Stomach (tissue), 9 donors: Measurements from ENCODE around the gene DUSP9. TPM values are rescaled to one million over a fixed set of nuclear protein-coding genes. Genes with fewer than 3 reads are reported as not detected.

Source experiments
- DNase-seq, 2 donors: peaks; one replicate each; pipeline versions ENCODE4 v3.0.0 to v3.0.0-alpha.2; 2013 to 2019
- H3K27ac ChIP-seq, 5 donors: fragments of 200-600 bp in 4 of 5; sonication (generic) in 4 of 5; one replicate each; pipeline ENCODE4 v1.5.1; 2013 to 2019; ENCODE audit warnings: mild to moderate bottlenecking in 1 of 5, moderate library complexity in 1 of 5
- H3K27me3 ChIP-seq, 3 donors: fragments of 200-600 bp; sonication (generic); one replicate each; pipeline ENCODE4 v1.5.1; 2017 to 2019; ENCODE audit warnings: mixed run types in 1 of 3
- H3K36me3 ChIP-seq, 4 donors: fragments of 200-600 bp; sonication (generic); 1 replicate in 3 of 4; 2 replicates in 1 of 4; pipeline ENCODE4 v1.5.1; 2016 to 2019
- H3K4me1 ChIP-seq, 4 donors: fragments of 200-600 bp; sonication (generic); one replicate each; pipeline ENCODE4 v1.5.1; 2016 to 2019
- H3K4me3 ChIP-seq, 4 donors: fragments of 200-600 bp; sonication (generic) in 3 of 4; one replicate each; pipeline ENCODE4 v1.5.1; 2016 to 2019; ENCODE audit warnings: mild to moderate bottlenecking in 1 of 4
- H3K9me3 ChIP-seq, 4 donors: fragments of 200-600 bp; sonication (generic); one replicate each; pipeline ENCODE4 v1.5.1; 2016 to 2019
- CTCF ChIP-seq, 7 experiments: fragments of 450-650 bp in 4 of 7; fragments of 200-600 bp in 3 of 7; sonication (generic) in 3 of 7; IDR thresholded peaks; one replicate each; pipeline ENCODE4 v1.5.1; 2016 to 2019; ENCODE audit warnings: antibody characterized with exemption in 7 of 7, control low read depth in 2 of 7, mild to moderate bottlenecking in 1 of 7
- EP300 ChIP-seq: sonication (generic); formaldehyde crosslinking; IDR thresholded peaks from one replicate; pipeline ENCODE4 v1.6.1; 2017; ENCODE audit warnings: antibody characterized with exemption
- POLR2A ChIP-seq, 4 donors: fragments of 450-650 bp; IDR thresholded peaks; one replicate each; pipeline ENCODE4 v1.6.1; 2016; ENCODE audit warnings: antibody characterized with exemption in 4 of 4, control low read depth in 2 of 4, mild to moderate bottlenecking in 1 of 4, moderate library complexity in 1 of 4
- POLR2AphosphoS5 ChIP-seq, 3 donors: sonication (generic); formaldehyde crosslinking; IDR thresholded peaks; one replicate each; pipeline ENCODE4 v1.6.1; 2016; ENCODE audit warnings: antibody characterized with exemption in 3 of 3
- WGBS, 5 donors: extraction: QIAGEN DNeasy Blood & Tissue Kit in 3 of 5; methylation state at CpG; one replicate each; pipeline versions ENCODE4 v1.1.5 to v1.1.7; 2013 to 2018; 5-methylcytosine and 5-hydroxymethylcytosine counted together
- intact Hi-C: fragments of 100-400 bp; cut with DNase I; formaldehyde crosslinking; loops from one replicate; pipeline ENCODE4 v1.15.1; 2023; ENCODE audit warnings: low total_unique reads
- polyA plus RNA-seq, 3 donors: library from polyadenylated mRNA; stranded (reverse); fragments of 200-250 nt; gene quantifications; one replicate each; pipeline ENCODE4 v1.2.3, GENCODE V29; 2013
- total RNA-seq, 5 donors: library from RNA; depleted of rRNA; stranded (reverse); fragments of >200 nt; gene quantifications; one replicate each; pipeline versions ENCODE4 v1.1.0 to v1.2.3, GENCODE V29; 2014 to 2016
- donor health status: healthy with polysubstance abuse.
- donor health status: Bipolar disorder and iron deficiency.
- donor health status: healthy.

Gene DUSP9
- total and polyA plus RNA-seq, 8 donors: 0.18 to 0.25 TPM; not detected in 6

- H3K9me3 ChIP-seq: peaks cover 0 to 14% (median 3%) of the 10 kb centered on the region in 4 donors
- 75 to 88% (median 79%) methylated on average over 6 to 16 of the region's 16 CpGs for WGBS, 5 donors
- DNase-seq: no peak
- peaks cover 0 to 26% (median 21%) of the 10 kb centered on the region in 3 donors for H3K27me3 ChIP-seq
- H3K4me1 ChIP-seq: no peaks in the 10 kb centered on the region
- H3K4me3 ChIP-seq: no peak overlapping the region
- intact Hi-C loops: no loop called here
- no peak overlapping the region for H3K27ac ChIP-seq
- no peak for TF ChIP-seq POLR2AphosphoS5 (IDR thresholded peaks at IDR 0.05)
- no peak for TF ChIP-seq POLR2A (IDR thresholded peaks at IDR 0.05)
- no peak for TF ChIP-seq EP300
- TF ChIP-seq CTCF (IDR thresholded peaks at IDR 0.05): no peak
- no peaks in the 10 kb centered on the region for H3K36me3 ChIP-seq
Measured at GRCh38 chrX:153626025-153626633, 20.9 kb upstream of the DUSP9 start.

- H3K27ac ChIP-seq: no peak overlapping the region
- no peak for DNase-seq
- 74 to 84% (median 78%) methylated on average over 18 to 32 of the region's 35 CpGs for WGBS, 5 donors
- H3K9me3 ChIP-seq: peaks cover 0 to 23% (median 8%) of the 10 kb centered on the region in 4 donors
- intact Hi-C loops: no loop called here
- H3K36me3 ChIP-seq: no peaks in the 10 kb centered on the region
- TF ChIP-seq POLR2AphosphoS5 (IDR thresholded peaks at IDR 0.05) (no peak), EP300 (no peak), POLR2A (IDR thresholded peaks at IDR 0.05) (no peak), CTCF (IDR thresholded peaks at IDR 0.05) (no peak)
- no peak overlapping the region for H3K4me3 ChIP-seq
- peaks cover 0 to 20% (median 18%) of the 10 kb centered on the region in 3 donors for H3K27me3 ChIP-seq
- H3K4me1 ChIP-seq: no peaks in the 10 kb centered on the region
Measured at GRCh38 chrX:153626863-153627674, 19.9 kb upstream of the DUSP9 start.

GRCh38 chrX:153627675-153628111 is 19.3 kb upstream of the DUSP9 start:
- Histone ChIP-seq H3K4me3 (no peak overlapping the region), H3K27ac (no peak overlapping the region), H3K4me1 (no peaks in the 10 kb centered on the region), H3K9me3 (peaks cover 0 to 30% (median 11%) of the 10 kb centered on the region in 4 donors), H3K27me3 (peaks cover 0 to 19% (median 18%) of the 10 kb centered on the region in 3 donors), H3K36me3 (no peaks in the 10 kb centered on the region)
- DNase-seq: no peak
- 40 to 70% (median 47%) methylated on average over 11 to 15 of the region's 15 CpGs; no CpG with 5 or more reads in 1 of the 5 donors for WGBS, 5 donors
- TF ChIP-seq POLR2A (IDR thresholded peaks at IDR 0.05) (no peak), POLR2AphosphoS5 (IDR thresholded peaks at IDR 0.05) (no peak), CTCF (IDR thresholded peaks at IDR 0.05) (no peak), EP300 (no peak)
- intact Hi-C loops: no loop called here

- H3K9me3 ChIP-seq: peaks cover 0 to 30% (median 12%) of the 10 kb centered on the region in 4 donors
- no peaks in the 10 kb centered on the region for H3K4me1 ChIP-seq
- no peak for TF ChIP-seq CTCF (IDR thresholded peaks at IDR 0.05)
- TF ChIP-seq POLR2A (IDR thresholded peaks at IDR 0.05): no peak
- TF ChIP-seq POLR2AphosphoS5 (IDR thresholded peaks at IDR 0.05): no peak
- TF ChIP-seq EP300: no peak
- intact Hi-C loops: no loop called here
- H3K36me3 ChIP-seq: no peaks in the 10 kb centered on the region
- H3K27ac ChIP-seq: no peak overlapping the region
- WGBS, 5 donors: 91 to 99% (median 91%) methylated on average over 7 to 8 of the region's 8 CpGs
- no peak for DNase-seq
- peaks cover 0 to 20% (median 16%) of the 10 kb centered on the region in 3 donors for H3K27me3 ChIP-seq
- no peak overlapping the region for H3K4me3 ChIP-seq
Measured at GRCh38 chrX:153628129-153628528, 18.9 kb upstream of the DUSP9 start.
